HL-60 (cell line): Measurements from ENCODE around the gene LRRN4.
A peak's percentile ranks its signal among the peaks of the same experiment; 100 is the strongest.

Experiments used
- DNase-seq, 2 experiments: peaks; one replicate each; pipeline ENCODE4 v3.0.0-alpha.2; 2010 to 2020; ENCODE audit warnings: low read depth in 1 of 2, low spot score in 1 of 2
- H3K27ac ChIP-seq: fragments of 250-450 bp; sonication (Bioruptor Pico); replicated peaks from 2 replicates; pipeline ENCODE4 v1.5.1; 2020; ENCODE audit warnings: mild to moderate bottlenecking, moderate library complexity
- H3K27me3 ChIP-seq: fragments of 250-450 bp; sonication (Bioruptor Pico); 2 replicates; pipeline ENCODE4 v1.5.1; 2021; ENCODE audit warnings: mild to moderate bottlenecking, moderate library complexity; ENCODE audit not compliant: insufficient read depth, poor library complexity, severe bottlenecking
- H3K4me3 ChIP-seq: replicated peaks from 2 replicates; pipeline ENCODE4 v1.5.1; 2011; ENCODE audit warnings: mild to moderate bottlenecking, control low read depth, low read length; ENCODE audit not compliant: insufficient read depth
- GABPA ChIP-seq: IDR thresholded peaks from 2 replicates; pipeline ENCODE4 v1.6.1; 2012; ENCODE audit warnings: low read depth
- POLR2AphosphoS5 ChIP-seq: IDR thresholded peaks from 2 replicates; pipeline ENCODE4 v1.6.1; 2012; ENCODE audit warnings: low read depth
- SPI1 ChIP-seq: IDR thresholded peaks from 2 replicates; pipeline ENCODE4 v1.6.1; 2012; ENCODE audit warnings: low read depth, mild to moderate bottlenecking, borderline replicate concordance
- TF ChIP-seq, protein P1 (sequence below): IDR thresholded peaks from one replicate; pipeline ENCODE4 v1.5.1; 2011; ENCODE audit warnings: low read length, control low read depth, inconsistent platforms; ENCODE audit not compliant: insufficient read depth
- TF ChIP-seq, protein P2 (sequence below): IDR thresholded peaks from 2 replicates; pipeline ENCODE4 v1.6.1; 2012; ENCODE audit warnings: low read depth; ENCODE audit not compliant: insufficient replicate concordance

The LRRN4 gene

DNA sequence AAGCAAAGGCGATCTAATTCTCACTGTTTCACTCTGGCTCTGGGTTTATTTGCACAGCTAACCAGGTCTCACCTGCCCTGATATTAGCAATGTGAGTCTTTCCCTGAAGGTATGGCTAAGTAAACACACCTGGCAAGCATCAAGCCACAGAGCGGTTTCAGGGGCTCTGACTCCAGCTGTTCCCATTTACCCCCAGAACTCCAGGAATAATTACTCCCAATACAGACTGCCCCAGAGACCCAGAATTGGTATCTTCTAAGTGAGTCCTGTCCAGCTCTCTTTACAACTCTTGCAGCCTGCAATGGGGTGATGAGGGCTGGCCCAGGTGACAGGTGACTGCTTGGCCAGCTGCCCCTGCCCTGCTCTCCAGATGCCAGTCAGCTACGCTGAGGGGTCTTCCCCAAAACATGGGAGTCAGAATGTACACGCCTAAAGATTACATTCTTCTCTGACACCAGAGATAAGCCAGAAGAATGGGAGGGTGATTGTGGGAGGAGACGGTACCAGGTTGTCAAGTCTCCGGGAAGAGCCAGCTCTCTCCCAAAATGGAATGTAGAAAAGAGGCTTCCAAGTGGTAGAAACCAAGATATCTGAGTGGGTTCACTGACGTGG is 4.9 kb upstream of the LRRN4 start:
- DNase-seq: no peak
- TF ChIP-seq POLR2AphosphoS5 (no peak), SPI1 (no peak), GABPA (no peak)
- TF ChIP-seq, protein P1, sequence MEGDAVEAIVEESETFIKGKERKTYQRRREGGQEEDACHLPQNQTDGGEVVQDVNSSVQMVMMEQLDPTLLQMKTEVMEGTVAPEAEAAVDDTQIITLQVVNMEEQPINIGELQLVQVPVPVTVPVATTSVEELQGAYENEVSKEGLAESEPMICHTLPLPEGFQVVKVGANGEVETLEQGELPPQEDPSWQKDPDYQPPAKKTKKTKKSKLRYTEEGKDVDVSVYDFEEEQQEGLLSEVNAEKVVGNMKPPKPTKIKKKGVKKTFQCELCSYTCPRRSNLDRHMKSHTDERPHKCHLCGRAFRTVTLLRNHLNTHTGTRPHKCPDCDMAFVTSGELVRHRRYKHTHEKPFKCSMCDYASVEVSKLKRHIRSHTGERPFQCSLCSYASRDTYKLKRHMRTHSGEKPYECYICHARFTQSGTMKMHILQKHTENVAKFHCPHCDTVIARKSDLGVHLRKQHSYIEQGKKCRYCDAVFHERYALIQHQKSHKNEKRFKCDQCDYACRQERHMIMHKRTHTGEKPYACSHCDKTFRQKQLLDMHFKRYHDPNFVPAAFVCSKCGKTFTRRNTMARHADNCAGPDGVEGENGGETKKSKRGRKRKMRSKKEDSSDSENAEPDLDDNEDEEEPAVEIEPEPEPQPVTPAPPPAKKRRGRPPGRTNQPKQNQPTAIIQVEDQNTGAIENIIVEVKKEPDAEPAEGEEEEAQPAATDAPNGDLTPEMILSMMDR: no peak
- TF ChIP-seq, protein P2, sequence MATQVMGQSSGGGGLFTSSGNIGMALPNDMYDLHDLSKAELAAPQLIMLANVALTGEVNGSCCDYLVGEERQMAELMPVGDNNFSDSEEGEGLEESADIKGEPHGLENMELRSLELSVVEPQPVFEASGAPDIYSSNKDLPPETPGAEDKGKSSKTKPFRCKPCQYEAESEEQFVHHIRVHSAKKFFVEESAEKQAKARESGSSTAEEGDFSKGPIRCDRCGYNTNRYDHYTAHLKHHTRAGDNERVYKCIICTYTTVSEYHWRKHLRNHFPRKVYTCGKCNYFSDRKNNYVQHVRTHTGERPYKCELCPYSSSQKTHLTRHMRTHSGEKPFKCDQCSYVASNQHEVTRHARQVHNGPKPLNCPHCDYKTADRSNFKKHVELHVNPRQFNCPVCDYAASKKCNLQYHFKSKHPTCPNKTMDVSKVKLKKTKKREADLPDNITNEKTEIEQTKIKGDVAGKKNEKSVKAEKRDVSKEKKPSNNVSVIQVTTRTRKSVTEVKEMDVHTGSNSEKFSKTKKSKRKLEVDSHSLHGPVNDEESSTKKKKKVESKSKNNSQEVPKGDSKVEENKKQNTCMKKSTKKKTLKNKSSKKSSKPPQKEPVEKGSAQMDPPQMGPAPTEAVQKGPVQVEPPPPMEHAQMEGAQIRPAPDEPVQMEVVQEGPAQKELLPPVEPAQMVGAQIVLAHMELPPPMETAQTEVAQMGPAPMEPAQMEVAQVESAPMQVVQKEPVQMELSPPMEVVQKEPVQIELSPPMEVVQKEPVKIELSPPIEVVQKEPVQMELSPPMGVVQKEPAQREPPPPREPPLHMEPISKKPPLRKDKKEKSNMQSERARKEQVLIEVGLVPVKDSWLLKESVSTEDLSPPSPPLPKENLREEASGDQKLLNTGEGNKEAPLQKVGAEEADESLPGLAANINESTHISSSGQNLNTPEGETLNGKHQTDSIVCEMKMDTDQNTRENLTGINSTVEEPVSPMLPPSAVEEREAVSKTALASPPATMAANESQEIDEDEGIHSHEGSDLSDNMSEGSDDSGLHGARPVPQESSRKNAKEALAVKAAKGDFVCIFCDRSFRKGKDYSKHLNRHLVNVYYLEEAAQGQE: no peak
- H3K4me3 ChIP-seq: no peak overlapping the region
- no peak overlapping the region for H3K27ac ChIP-seq
- no peaks in the 10 kb centered on the region for H3K27me3 ChIP-seq

DNA sequence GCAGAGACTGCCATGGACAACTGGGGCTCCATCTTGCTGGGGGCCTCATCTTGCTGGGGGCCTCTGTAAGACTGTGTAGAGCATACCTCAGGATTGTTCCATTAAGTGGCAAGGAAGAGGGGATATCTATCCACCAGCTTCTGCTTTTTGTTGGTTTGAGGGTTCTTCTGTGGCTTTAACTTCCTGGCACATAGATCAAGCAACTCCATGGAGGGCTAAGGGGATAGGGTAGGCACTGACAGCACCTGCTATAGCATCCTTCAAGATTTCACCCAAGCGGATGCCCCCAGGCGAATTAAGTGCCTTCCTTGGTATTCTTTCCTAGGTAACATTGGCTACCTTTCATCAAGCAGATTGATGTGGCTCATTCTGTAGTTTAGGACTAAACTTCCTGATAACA is 3.8 kb upstream of the LRRN4 start:
- Histone ChIP-seq H3K27me3 (peaks cover 5% of the 10 kb centered on the region), H3K4me3 (no peak overlapping the region), H3K27ac (no peak overlapping the region)
- TF ChIP-seq, protein P2: no peak
- peak; percentile 60; the same call in 1 of the 2 replicates for TF ChIP-seq SPI1
- DNase-seq: peak in 1 of 2 experiments; percentile 57

DNA sequence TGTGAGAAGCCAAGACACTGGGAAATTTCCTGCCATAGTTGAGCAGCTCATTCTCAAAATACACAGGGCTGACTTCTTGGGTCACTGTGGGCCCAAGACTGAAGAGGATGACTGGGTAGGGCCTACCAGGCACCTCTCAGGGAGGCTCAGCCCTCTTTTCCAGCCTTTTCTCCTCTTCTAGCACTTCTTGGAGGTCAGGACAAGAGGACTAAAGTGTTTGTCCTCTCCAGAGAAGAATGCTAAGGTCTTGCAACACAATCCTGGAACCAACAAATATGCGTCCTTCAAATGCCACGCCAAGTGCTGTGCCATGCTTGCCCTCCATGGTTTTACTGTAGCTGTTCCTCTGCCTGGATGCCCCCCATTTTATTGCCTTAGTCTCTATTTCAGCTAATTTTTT is 3.3 kb upstream of the LRRN4 start:
- no peak for DNase-seq
- peaks cover 9% of the 10 kb centered on the region for H3K27me3 ChIP-seq
- TF ChIP-seq, protein P2: no peak
- TF ChIP-seq GABPA: no peak
- TF ChIP-seq, protein P1: no peak
- no peak for TF ChIP-seq SPI1
- TF ChIP-seq POLR2AphosphoS5: no peak
- H3K4me3 ChIP-seq: no peak overlapping the region
- H3K27ac ChIP-seq: no peak overlapping the region
